Body of pancreas (tissue), 4 donors: ENCODE results near the gene ANKRD50. TPM values are rescaled to one million over a fixed set of nuclear protein-coding genes. Genes with fewer than 3 reads are reported as not detected.

ENCODE experiments used
- ATAC-seq: fragments of 150-250 bp; one replicate; pipeline ENCODE4 v1.9.1; 2016
- DNase-seq, 4 donors: peaks; one replicate each; pipeline ENCODE4 v3.0.0-alpha.2; 2019
- H3K27ac ChIP-seq, 4 donors: fragments of 200-600 bp; sonication (generic); 1 replicate in 3 of 4; 2 replicates in 1 of 4; pipeline versions ENCODE4 v1.5.1 to v1.6.1; 2016 to 2019; ENCODE audit warnings: mild to moderate bottlenecking in 1 of 4, mixed read lengths in 1 of 4, moderate library complexity in 1 of 4
- H3K27me3 ChIP-seq, 2 donors: fragments of 200-600 bp; sonication (generic); one replicate each; pipeline ENCODE4 v1.6.0; 2016; ENCODE audit warnings: mild to moderate bottlenecking in 1 of 2
- H3K36me3 ChIP-seq, 2 donors: fragments of 200-600 bp; sonication (generic); replicated peaks in 1 of 2; 2 replicates each; pipeline ENCODE4 v1.5.1; 2016; ENCODE audit warnings: low read depth in 2 of 2; ENCODE audit not compliant: insufficient read depth in 1 of 2
- H3K4me1 ChIP-seq: fragments of 200-600 bp; sonication (generic); one replicate; pipeline ENCODE4 v1.6.0; 2016
- H3K4me3 ChIP-seq, 2 donors: fragments of 200-600 bp; sonication (generic); 1 replicate in 1 of 2; 2 replicates in 1 of 2; pipeline ENCODE4 v1.5.1; 2016 to 2019
- H3K9me3 ChIP-seq, 3 donors: fragments of 200-600 bp; sonication (generic); 1 replicate in 2 of 3; 2 replicates in 1 of 3; pipeline ENCODE4 v1.5.1; 2016
- POLR2A ChIP-seq, 3 donors: fragments of 450-650 bp; IDR thresholded peaks; one replicate each; pipeline ENCODE4 v1.6.1; 2016; ENCODE audit warnings: antibody characterized with exemption in 3 of 3, mild to moderate bottlenecking in 2 of 3
- WGBS, 2 donors: methylation state at CpG; one replicate each; pipeline ENCODE4 v1.1.5; 2017; 5-methylcytosine and 5-hydroxymethylcytosine counted together
- intact Hi-C: fragments of 100-400 bp; cut with DNase I; formaldehyde crosslinking; loops from one replicate; pipeline ENCODE4 v1.15.1; 2023
- total RNA-seq, 2 donors: library from RNA; depleted of rRNA; stranded (reverse); fragments of >200 nt; gene quantifications; one replicate each; pipeline ENCODE4 v1.1.0, GENCODE V29; 2016
- TF ChIP-seq, protein P1 (sequence below), 7 experiments: fragments of 450-650 bp in 4 of 7; fragments of 200-600 bp in 3 of 7; sonication (generic) in 3 of 7; IDR thresholded peaks; one replicate each; pipeline ENCODE4 v1.5.1; 2016 to 2019; ENCODE audit warnings: antibody characterized with exemption in 7 of 7

Gene ANKRD50
- total RNA-seq, 2 donors from 2014 or later: 5.6 to 6.7 TPM

- H3K4me1 ChIP-seq: no peaks in the 10 kb centered on the region
Observed at GRCh38 chr4:124722071-124722470, 9.5 kb upstream of the ANKRD50 start.

DNA sequence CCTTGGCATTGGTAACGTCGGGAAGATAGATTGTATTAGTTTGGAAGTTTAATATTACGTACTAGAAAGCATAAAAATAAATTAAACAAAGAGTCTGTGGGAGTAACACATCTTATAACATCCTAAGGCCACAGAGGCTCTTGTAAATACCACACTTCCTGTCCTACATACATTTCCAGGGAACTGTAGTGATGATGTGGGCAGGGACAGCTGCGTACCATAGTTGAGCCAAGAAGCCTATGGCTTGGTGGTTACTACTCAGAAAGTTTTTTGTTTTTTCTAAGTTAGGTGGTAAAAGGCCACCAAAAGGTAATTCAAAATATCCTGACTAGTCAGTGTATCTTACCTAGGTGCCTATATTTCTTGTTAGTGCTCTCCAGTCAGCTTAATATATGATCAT lies 4.6 kb upstream of the ANKRD50 start:
- H3K4me1 ChIP-seq: peaks cover 7% of the 10 kb centered on the region
- DNase-seq (no peak), ATAC-seq (no peak)
- H3K27ac ChIP-seq: no peak overlapping the region
- H3K4me3 ChIP-seq: no peak overlapping the region
- H3K27me3 ChIP-seq: no peaks in the 10 kb centered on the region
- intact Hi-C loops: no loop called here
- 83 to 84% methylated on average over 4 of the region's 4 CpGs for WGBS, 2 donors
- H3K36me3 ChIP-seq: no peaks in the 10 kb centered on the region
- H3K9me3 ChIP-seq: no peaks in the 10 kb centered on the region
- TF ChIP-seq, protein P1, sequence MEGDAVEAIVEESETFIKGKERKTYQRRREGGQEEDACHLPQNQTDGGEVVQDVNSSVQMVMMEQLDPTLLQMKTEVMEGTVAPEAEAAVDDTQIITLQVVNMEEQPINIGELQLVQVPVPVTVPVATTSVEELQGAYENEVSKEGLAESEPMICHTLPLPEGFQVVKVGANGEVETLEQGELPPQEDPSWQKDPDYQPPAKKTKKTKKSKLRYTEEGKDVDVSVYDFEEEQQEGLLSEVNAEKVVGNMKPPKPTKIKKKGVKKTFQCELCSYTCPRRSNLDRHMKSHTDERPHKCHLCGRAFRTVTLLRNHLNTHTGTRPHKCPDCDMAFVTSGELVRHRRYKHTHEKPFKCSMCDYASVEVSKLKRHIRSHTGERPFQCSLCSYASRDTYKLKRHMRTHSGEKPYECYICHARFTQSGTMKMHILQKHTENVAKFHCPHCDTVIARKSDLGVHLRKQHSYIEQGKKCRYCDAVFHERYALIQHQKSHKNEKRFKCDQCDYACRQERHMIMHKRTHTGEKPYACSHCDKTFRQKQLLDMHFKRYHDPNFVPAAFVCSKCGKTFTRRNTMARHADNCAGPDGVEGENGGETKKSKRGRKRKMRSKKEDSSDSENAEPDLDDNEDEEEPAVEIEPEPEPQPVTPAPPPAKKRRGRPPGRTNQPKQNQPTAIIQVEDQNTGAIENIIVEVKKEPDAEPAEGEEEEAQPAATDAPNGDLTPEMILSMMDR (IDR thresholded peaks at IDR 0.05): no peak
- no peak for TF ChIP-seq POLR2A (IDR thresholded peaks at IDR 0.05)

More at GRCh38 chr4:124722071-124722470, 9.5 kb upstream of the ANKRD50 start:
- no peaks in the 10 kb centered on the region for H3K36me3 ChIP-seq
- ATAC-seq (no peak), DNase-seq (no peak)
- no peak overlapping the region for H3K27ac ChIP-seq
- H3K9me3 ChIP-seq: no peaks in the 10 kb centered on the region
- TF ChIP-seq, protein P1 (IDR thresholded peaks at IDR 0.05): no peak
- TF ChIP-seq POLR2A (IDR thresholded peaks at IDR 0.05): no peak
- intact Hi-C loops: no loop called here
- no peaks in the 10 kb centered on the region for H3K27me3 ChIP-seq
- H3K4me3 ChIP-seq: no peak overlapping the region

DNA sequence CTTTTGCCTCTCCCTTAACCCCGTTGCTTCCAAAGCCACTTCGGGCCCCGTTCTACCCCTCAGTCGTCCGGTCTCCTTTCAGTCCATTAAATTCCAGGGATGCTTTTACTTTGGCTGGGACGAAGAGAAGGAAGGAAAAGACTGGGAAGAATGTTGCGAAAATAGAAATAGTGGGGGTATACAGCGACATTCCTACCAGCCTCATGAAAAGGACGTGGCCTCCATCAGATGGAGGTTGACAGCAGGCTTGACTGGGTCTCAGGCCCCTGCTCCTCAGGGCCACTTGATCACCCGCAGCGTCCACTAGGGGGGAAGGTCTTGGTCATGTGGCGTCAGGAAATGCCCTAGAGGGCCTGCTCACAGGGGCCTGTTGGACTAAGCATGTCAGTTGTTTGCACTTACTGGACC lies 657 bp upstream of the ANKRD50 start:
- peak overlapping the region; percentile 89 to 96 (median 92) for H3K27ac ChIP-seq
- WGBS, 2 donors: 3 to 5% methylated on average over 12 of the region's 12 CpGs
- H3K4me3 ChIP-seq: peak overlapping the region; percentile 63 to 68
- no peak for TF ChIP-seq POLR2A (IDR thresholded peaks at IDR 0.05)
- TF ChIP-seq, protein P1 (IDR thresholded peaks at IDR 0.05): peak in 6 of 7 experiments; percentile 20 to 64 (median 51)
- no peaks in the 10 kb centered on the region for H3K9me3 ChIP-seq
- ATAC-seq: peak; percentile 55
- H3K27me3 ChIP-seq: no peaks in the 10 kb centered on the region
- peak; percentile 65 to 76 (median 68) for DNase-seq
- H3K36me3 ChIP-seq: no peaks in the 10 kb centered on the region
- intact Hi-C loops: no loop called here
- peaks cover 26% of the 10 kb centered on the region for H3K4me1 ChIP-seq

GRCh38 chr4:124711471-124712371 lies 811 bp downstream of the ANKRD50 start:
- TF ChIP-seq, protein P1 (IDR thresholded peaks at IDR 0.05): peak in 1 of 7 experiments; percentile 23
- peak in 1 of 3 donors; percentile 39 for TF ChIP-seq POLR2A (IDR thresholded peaks at IDR 0.05)
- no peaks in the 10 kb centered on the region for H3K36me3 ChIP-seq
- intact Hi-C loops: no loop called here
- peak overlapping the region; percentile 63 to 68 for H3K4me3 ChIP-seq
- DNase-seq (peak; percentile 44 to 59 (median 48)), ATAC-seq (peak; percentile 43)
- 0% methylated on average over 22 to 33 of the region's 35 CpGs for WGBS, 2 donors
- H3K4me1 ChIP-seq: peaks cover 26% of the 10 kb centered on the region
- H3K9me3 ChIP-seq: no peaks in the 10 kb centered on the region
- H3K27ac ChIP-seq: peak overlapping the region; percentile 89 to 96 (median 92)
- no peaks in the 10 kb centered on the region for H3K27me3 ChIP-seq
